Head of caudate nucleus (tissue), 42 donors: ENCODE results near the gene MELTF.

Experiments used
- DNase-seq, 42 donors: peaks; one replicate each; pipeline versions ENCODE4 v3.0.0 to v3.0.0-alpha.2; 2020 to 2021; ENCODE audit warnings: mixed read lengths in 7 of 42
- intact Hi-C: fragments of 100-400 bp; cut with DNase I; formaldehyde crosslinking; loops from one replicate; pipeline ENCODE4 v1.15.0; 2022

MELTF gene

GRCh38 chr3:196962108-196962929 is 67.3 kb downstream of the MELTF start:
- intact Hi-C loops, result no loop called here
- peak in 1 of 42 donors; percentile 1 for DNase-seq

DNA sequence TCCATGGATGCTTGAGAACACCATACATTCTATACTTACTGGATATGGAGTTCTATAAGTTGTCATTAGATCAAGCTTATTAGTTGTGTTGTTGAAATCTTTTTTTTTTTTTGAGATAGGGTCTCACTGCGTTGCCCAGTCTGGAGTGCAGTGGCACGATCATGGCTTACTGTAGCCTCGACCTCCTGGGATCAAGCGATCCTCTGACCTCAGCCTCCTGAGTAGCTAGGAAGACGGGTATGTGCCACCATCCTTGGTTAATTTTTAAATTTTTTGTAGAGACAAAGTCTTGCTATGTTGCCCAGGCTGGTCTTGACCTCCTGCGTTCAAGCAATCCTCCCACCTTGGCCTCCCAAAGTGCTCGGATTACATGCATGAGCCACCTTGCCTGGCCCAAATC is 74.8 kb downstream of the MELTF start:
- intact Hi-C loops, result no loop called here
- no peak for DNase-seq
